NCI-H146 treated with DMSO at 0.1 percent for 48 hours (cell line): Measurements from ENCODE around the gene XXYLT1.

Experiments
- DNase-seq: peaks from one replicate; lab custom pipeline; 2025; ENCODE audit not compliant: unreplicated experiment; lab: John Stamatoyannopoulos, UW

The XXYLT1 gene

GRCh38 chr3:195154111-195154791, 116.7 kb downstream of the XXYLT1 start:
- DNase-seq: no peak

DNA sequence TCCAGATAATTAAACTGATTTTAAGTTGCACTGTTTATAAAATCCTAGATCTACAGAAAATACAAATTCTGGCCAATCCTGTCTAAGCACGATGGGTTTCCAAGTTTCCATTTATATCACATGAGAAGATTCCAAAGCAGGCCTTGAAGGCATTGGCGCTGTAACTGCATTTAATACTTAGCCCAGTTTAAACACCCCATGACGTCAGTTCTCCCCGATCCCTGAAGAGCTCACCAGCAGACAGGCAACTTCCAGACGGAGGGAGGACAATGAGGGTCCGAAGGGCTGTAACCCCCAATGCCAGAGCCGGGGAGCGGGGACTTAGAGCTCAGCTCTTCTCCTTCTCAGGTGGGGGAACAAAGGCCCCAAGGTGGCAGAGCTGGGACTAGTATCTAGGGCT, 117.3 kb downstream of the XXYLT1 start:
- no peak for DNase-seq

DNA sequence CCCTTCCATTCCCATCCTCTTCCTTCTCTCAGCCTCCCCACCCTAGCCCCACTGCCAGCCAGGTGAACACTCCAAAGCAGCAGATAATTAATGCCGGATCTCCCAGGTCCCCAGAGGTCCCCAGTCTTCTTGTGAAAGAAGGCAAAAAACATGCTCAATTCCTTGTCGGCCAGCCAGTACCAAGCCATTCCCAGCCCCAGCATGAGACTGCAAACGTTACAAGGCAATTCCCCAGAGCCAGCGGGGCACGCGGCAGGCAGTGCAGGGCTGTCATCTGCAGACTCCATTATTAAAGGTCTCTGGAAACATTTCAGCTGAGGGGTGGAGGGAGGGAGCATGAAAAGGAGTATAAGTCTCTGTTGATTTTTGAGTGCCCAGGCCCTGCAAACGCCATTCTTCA, 117.8 kb downstream of the XXYLT1 start:
- no peak for DNase-seq

GRCh38 chr3:195151866-195152541, 119.0 kb downstream of the XXYLT1 start:
- DNase-seq: no peak

DNA sequence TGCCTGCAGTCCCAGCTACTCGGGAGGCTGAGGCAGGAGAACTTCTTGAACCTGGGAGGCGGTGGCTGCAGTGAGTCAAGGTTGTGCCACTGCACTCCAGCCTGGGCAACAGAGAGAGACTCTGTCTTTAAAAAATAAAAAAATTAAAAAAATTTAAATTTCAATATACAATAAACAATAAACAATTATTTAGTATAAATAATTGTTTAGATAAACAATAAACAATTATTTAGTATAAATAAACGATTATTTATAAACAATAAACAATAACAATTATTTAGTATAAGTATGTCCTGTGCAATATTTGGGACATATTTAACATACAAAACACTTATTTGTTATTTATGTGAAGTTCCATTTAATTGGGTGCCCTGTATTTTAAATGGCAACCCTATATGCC, 119.6 kb downstream of the XXYLT1 start:
- no peak for DNase-seq

GRCh38 chr3:195150181-195151118, 120.5 kb downstream of the XXYLT1 start:
- DNase-seq: peak; percentile 93

DNA sequence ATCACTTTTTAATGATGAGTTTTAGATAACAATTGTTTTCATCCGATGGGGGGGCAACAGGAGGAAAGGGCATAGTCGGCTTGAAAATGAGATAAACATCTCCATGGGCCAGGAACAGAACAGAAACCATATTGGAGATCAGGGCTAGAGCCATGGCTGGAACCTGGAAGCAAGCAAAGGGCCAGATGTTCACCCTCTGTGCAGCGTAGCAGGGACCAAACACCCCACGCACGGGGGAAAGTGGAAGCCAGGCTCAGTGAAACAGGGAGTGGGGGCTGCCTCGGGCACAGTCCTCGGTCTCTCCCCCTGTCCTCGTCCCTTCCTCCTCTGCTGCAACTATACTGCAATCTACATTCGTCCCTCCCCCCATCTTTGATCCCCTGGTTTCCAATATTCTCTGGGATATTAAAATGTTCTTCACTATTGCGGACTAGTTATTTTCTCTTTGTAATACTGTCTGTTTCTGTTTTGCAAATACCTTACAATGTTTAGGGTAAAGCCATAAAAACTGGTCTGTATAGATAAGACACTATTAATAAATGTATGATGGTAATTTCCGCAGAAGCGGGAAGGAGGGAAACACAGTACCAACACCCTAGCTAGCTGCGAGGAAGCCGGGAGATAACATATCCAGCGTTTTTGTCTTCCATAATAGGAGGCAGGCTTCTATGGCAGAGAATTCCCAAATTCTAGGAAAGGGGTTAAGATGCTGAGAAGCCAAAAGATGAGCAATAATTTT, 121.5 kb downstream of the XXYLT1 start:
- no peak for DNase-seq

DNA sequence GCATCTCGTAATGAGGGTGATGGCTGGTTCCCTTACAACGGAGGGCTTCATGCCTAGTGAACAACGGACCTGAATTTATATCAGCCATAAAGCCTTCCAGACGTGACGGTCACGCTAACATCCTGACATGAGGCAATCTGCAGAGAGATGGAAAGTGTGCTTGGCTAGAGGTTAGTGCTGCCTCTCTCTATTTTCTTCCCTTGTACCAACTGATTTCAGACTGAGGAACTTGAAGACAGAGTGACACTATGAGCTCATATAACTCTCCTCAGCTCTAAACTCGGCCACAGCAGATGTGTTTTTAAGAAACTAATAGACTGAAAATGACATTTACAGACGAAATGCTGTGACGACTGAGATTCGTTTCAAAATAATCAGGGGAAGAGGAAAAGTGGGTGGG, 122.4 kb downstream of the XXYLT1 start:
- no peak for DNase-seq

GRCh38 chr3:195147649-195148080, 123.3 kb downstream of the XXYLT1 start:
- DNase-seq: no peak

DNA sequence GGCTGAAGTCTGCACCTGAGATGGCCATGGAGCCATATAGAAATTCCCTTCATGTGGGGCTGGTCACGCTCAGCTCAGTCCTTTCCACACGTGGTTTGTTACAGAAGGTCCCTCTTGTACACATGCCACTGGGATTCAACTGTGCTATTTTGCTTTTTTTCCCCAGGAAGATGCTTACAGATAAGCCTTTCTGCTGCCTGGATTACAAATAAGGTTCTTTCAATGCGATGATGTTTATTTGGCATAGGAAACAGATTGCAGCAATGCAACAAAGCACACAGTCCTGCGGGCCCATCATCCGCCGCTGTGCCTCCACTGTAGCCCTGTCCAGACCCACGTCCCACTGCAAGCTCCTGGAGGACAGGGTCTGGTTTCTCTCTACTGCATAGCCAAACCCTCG, 124.8 kb downstream of the XXYLT1 start:
- no peak for DNase-seq

GRCh38 chr3:195145579-195145978, 125.4 kb downstream of the XXYLT1 start:
- DNase-seq: no peak

DNA sequence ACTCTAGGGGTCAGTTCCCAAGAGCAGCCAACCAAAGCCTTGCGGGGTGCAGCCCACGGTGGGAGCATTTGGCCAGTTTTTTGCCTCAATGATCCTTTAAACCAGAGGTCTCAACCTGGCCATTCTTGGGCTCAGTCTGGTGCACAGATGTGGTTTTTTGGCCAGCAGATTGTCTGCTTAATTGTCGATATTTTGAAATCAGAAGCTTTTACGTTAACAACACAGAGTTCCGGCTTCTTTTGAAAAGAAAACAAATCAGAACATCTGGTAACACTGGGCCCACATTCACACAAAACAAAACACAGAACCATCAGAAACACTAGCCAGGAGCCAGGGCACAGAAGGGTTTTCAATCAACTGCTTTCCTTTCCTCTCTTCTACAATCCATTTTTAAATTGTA, 127.7 kb downstream of the XXYLT1 start:
- DNase-seq: no peak

- DNase-seq: no peak
These were observed 128.4 kb downstream of the XXYLT1 start for GRCh38 chr3:195142519-195142918.

DNA sequence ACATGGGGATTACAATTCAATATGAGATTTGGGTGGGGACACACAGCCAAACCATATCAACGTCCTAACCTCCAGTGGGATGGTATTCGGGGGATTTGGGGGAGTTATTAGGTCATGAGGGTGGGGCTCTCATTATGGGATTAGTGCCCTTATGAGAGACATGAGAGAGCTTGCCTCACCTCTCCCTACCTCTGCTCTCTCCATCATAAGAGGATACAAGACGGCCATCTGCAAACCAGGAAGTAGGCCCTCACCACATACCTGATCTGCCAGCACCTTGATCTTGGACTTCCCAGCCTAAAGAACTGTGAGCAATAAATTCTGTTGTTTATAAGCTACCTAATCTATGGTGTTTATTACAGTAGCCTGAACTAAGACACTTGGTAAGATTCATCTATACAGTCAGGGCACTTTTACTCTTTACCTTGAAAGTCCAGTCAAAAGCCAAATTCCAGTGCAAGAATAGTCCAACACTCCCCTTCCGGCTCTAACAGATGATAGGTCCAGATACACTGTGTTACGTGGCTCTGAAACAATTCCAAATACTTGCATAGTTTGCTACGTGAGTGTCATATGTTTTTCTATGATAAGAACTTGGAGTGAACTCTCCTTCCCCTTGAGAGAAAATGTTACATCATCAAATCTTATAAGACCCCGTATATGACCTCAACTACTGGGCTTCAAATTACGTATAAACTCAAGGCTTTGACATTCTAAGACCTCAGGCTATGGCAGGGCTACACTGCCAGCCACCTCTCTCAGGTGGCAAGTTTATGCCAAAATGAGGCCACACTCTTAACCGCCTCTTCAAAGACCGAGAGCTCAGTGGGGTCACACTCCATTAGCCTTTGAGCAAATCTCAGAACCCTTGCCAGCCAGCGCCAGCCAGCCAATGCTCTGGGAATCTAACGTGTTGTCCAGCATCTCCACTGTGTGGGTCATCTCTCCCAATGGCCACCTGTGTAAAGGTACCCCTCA, 129.9 kb downstream of the XXYLT1 start:
- no peak for DNase-seq

DNA sequence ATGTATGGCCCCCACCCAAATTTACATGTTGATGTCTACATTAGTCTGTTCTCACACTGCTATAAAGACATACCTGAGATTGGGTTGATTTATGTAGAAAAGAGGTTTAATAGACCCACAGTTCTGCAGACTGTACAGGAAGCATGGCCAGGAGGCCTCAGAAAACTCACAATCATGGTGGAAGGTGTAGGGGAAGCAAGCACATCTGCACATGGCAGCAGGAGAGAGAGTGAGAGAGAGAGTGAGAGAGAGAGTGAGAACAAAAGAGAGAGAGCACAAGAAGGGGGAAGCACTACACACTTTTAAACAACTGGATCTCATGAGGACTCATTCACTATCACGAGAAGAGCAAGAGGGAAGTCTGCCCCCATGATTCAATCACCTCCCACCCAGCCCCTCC, 130.5 kb downstream of the XXYLT1 start:
- DNase-seq: no peak

DNA sequence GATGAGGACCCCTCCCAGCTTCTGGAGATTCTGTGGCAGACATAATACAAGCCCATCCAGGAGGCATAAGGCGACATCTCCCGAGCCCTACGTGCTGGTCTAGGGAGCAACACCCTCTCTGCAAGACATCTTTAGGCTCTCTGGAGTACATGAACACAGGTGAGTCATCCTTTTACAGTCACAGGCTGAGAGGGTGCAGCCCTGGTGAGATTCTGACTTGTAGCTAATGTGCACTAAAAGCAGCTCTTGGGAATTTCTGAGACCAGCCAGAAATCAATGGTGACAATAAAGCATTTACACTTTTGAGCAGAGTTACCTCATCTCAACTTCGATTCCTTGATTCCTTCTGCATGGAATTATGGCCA, 131.1 kb downstream of the XXYLT1 start:
- DNase-seq: no peak

DNA sequence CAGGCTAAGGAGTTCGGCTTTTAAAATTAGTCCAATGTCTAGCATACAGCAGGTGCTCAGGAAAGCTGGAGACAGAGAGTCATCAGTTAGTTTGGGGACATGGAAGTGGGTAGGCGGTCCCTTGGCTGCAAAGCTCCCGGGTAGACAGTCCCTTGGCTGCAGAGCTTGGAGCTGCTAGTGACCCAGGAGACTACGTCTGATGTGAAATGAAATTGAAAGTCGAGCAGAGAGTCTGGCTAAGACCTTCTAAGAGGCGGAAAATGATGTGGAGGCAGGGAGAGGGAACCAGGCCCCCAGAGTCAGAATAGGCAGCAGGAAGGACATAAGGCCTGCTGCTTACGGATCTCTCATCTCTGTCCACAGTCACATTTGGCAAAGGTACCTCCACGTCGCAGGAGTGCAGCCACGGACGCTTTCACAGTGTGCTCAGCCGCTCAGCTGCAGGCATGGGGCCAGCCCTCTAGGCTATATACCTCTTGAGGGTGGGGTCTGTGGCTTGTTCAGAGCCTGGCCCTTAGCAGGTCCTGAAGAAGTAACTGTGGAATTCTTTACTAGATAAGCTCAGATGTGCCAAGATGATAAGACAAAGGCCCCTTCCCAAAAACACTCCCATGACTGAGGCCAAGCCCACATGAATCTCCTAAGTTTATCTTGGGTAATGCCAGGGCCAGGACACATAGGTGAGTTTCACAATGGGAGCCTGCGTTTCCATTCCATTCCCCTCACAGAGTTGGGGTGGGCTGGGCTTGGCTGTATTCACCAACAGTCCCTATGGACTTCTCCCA, 131.7 kb downstream of the XXYLT1 start:
- no peak for DNase-seq

DNA sequence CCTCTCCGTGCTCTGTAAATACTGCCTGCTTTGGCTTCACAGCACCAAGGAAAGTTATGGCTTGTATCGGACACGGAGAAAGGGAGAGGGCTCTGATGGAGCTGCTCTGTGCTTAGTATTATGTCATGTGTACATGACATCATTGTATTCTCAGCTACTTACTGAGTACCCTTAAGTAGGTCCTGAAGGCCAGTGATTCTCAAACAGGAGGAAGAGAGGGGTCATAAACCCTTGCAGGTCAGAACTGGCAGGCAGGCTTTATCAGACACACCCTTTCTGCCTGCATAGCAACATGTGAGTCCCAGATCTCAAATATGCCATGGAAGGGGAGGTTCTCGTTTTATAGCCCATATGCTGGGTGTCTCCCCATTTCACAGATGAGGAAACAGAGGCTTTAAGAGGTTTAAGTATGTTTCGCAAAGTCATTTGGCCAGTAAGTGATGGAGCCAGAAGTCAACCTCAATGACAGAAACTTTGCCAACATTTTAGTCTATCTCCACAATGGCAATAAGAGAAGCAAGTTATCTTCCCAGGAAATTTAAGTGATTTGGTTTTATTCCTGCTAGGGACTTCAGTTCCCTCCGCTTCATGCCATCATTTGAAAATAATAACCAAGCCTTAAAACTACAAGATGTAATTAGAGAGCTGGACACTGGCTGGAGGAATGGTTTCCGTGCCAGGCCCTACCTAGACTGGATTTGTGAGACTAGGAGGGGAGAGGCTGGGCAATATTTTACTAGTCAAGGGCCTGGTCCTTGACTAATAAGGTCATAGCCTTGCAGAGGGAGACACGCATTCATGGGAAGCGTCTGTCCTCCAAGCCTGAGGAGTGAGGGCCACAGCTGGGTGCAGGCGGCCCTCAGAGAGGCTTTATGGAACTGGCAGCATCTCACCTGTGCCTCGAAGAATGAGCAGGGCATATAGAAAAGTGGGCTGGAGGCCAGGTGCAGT, 133.0 kb downstream of the XXYLT1 start:
- DNase-seq: no peak
